Thyroid gland (tissue), 4 donors: ENCODE data around the gene SLC7A10.

Experiments
- CTCF ChIP-seq, 6 experiments: fragments of 200-600 bp in 3 of 6; fragments of 450-650 bp in 3 of 6; sonication (generic) in 3 of 6; IDR thresholded peaks; one replicate each; pipeline ENCODE4 v1.5.1; 2016 to 2019; ENCODE audit warnings: antibody characterized with exemption in 6 of 6, mild to moderate bottlenecking in 2 of 6, inconsistent platforms in 1 of 6, moderate library complexity in 1 of 6
- POLR2A ChIP-seq, 2 donors: fragments of 450-650 bp; IDR thresholded peaks; one replicate each; pipeline ENCODE4 v1.6.1; 2017; ENCODE audit warnings: antibody characterized with exemption in 2 of 2, mild to moderate bottlenecking in 2 of 2, moderate library complexity in 1 of 2

- TF ChIP-seq POLR2A (IDR thresholded peaks at IDR 0.05) (no peak), CTCF (IDR thresholded peaks at IDR 0.05) (no peak)
Measured at GRCh38 chr19:33197591-33198000, 28.1 kb downstream of the SLC7A10 start.
